Measurements from ENCODE around the gene RPL6.

DNA sequence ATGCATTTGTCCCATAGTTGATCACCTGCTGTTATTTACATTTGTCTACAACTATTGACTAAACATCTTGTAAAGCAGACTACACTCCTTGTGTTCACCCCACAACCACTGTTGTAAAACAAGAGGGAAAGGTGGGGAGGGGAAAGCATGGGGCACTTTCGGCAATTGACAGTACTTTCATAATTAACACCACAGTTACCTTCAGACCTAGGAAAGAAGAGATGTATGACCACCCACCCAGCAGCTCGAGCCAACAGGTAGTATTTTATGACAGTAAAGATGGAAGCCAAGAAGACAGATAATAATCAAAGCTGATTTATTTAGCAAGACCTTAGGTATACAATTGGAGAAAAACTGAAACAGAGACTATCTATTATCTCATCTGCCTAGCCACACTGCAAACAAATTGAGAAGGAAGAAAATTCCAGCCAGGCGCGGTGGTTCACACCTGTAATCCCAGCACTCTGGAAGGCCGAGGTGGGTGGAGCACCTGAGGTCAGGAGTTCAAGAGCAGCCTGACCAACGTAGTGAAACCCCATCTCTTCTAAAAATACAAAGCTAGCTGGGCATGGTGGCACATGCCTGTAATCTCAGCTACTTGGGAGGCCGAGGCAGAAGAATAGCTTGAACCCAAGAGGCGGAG, 38.4 kb downstream of the RPL6 start:
- no peak for TF ChIP-seq EZH2 (IDR thresholded peaks at IDR 0.05; ENCODE audit: low read depth)
- TF ChIP-seq, protein P1, sequence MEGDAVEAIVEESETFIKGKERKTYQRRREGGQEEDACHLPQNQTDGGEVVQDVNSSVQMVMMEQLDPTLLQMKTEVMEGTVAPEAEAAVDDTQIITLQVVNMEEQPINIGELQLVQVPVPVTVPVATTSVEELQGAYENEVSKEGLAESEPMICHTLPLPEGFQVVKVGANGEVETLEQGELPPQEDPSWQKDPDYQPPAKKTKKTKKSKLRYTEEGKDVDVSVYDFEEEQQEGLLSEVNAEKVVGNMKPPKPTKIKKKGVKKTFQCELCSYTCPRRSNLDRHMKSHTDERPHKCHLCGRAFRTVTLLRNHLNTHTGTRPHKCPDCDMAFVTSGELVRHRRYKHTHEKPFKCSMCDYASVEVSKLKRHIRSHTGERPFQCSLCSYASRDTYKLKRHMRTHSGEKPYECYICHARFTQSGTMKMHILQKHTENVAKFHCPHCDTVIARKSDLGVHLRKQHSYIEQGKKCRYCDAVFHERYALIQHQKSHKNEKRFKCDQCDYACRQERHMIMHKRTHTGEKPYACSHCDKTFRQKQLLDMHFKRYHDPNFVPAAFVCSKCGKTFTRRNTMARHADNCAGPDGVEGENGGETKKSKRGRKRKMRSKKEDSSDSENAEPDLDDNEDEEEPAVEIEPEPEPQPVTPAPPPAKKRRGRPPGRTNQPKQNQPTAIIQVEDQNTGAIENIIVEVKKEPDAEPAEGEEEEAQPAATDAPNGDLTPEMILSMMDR (conservative IDR thresholded peaks at IDR 0.05): no peak
